H1 (cell line): ENCODE data around the gene RERE. TPM values are rescaled to one million over a fixed set of nuclear protein-coding genes. Genes with fewer than 3 reads are reported as not detected.

Source experiments
- CTCF ChIA-PET: fragments of 300-600 bp; sonication (Branson Sonifier 250); formaldehyde crosslinking; loops from one replicate; lab custom pipeline; 2021; ENCODE audit not compliant: partially characterized antibody; lab: Charles Lee
- POLR2A ChIA-PET: fragments of 300-600 bp; sonication (Branson Sonifier 250); formaldehyde crosslinking; loops from one replicate; lab custom pipeline; 2021; ENCODE audit warnings: inconsistent platforms; ENCODE audit not compliant: partially characterized antibody; lab: Charles Lee
- DNase-seq, 2 experiments: peaks; one replicate each; pipeline versions ENCODE4 v3.0.0 to v3.0.0-alpha.2; 2010 to 2022; ENCODE audit warnings: low spot score in 2 of 2, low read depth in 1 of 2, mixed read lengths in 1 of 2
- FAIRE-seq: peaks from 2 replicates; lab custom pipeline; 2011; peaks lifted over from hg19 to GRCh38; lab: Jason Lieb, UNC
- H2AFZ ChIP-seq: 2 replicates; pipeline ENCODE4 v1.8.1; 2012; ENCODE audit warnings: low read length, inconsistent platforms
- H2AK5ac ChIP-seq: 2 replicates; pipeline ENCODE4 v1.6.1; 2013; ENCODE audit warnings: low read depth, low read length
- H2BK120ac ChIP-seq: replicated peaks from 2 replicates; pipeline ENCODE3; 2013; ENCODE audit warnings: low read depth, low read length, inconsistent platforms
- H2BK12ac ChIP-seq: 2 replicates; pipeline ENCODE4 v1.6.1; 2013; ENCODE audit warnings: low read depth, low read length
- H2BK15ac ChIP-seq: 2 replicates; pipeline ENCODE4 v1.6.1; 2013; ENCODE audit warnings: low read length
- H2BK20ac ChIP-seq: 2 replicates; pipeline ENCODE4 v1.6.1; 2013; ENCODE audit warnings: low read length
- H2BK5ac ChIP-seq: 2 replicates; pipeline ENCODE4 v1.6.1; 2013; ENCODE audit warnings: low read depth, low read length
- H3K14ac ChIP-seq: 2 replicates; pipeline ENCODE4 v1.6.1; 2013; ENCODE audit warnings: inconsistent platforms; ENCODE audit not compliant: insufficient read length
- H3K18ac ChIP-seq: 2 replicates; pipeline ENCODE4 v1.6.1; 2013; ENCODE audit warnings: low read length; ENCODE audit errors: extremely low read depth
- H3K23ac ChIP-seq: 2 replicates; pipeline ENCODE4 v1.6.1; 2013; ENCODE audit warnings: inconsistent platforms; ENCODE audit not compliant: insufficient read length
- H3K23me2 ChIP-seq: 2 replicates; pipeline ENCODE4 v1.6.1; 2013; ENCODE audit warnings: low read depth, low read length
- H3K27ac ChIP-seq: 2 replicates; pipeline ENCODE4 v1.6.1; 2011; ENCODE audit warnings: low read depth, low read length, inconsistent platforms
- H3K27me3 ChIP-seq, 4 experiments: replicated peaks in 1 of 4; 1 replicate in 1 of 4; 2 replicates in 3 of 4; pipeline versions ENCODE4 v1.6.1 to v1.8.1; 2011 to 2013; ENCODE audit warnings: low read length in 3 of 4, mild to moderate bottlenecking in 3 of 4, inconsistent platforms in 2 of 4, mixed read lengths in 2 of 4, moderate library complexity in 1 of 4; ENCODE audit not compliant: control insufficient read depth in 3 of 4, insufficient read depth in 3 of 4; ENCODE audit errors: extremely low read depth in 1 of 4
- H3K36me3 ChIP-seq, 4 experiments: 2 replicates each; pipeline versions ENCODE4 v1.6.1 to v1.8.1; 2011 to 2013; ENCODE audit warnings: mild to moderate bottlenecking in 4 of 4, low read length in 3 of 4, moderate library complexity in 2 of 4, control low read depth in 1 of 4, inconsistent platforms in 1 of 4; ENCODE audit not compliant: insufficient read depth in 4 of 4, control insufficient read depth in 2 of 4
- H3K4ac ChIP-seq: replicated peaks from 2 replicates; pipeline ENCODE3; 2013; ENCODE audit warnings: low read length, low read depth, mixed read lengths, inconsistent platforms; ENCODE audit not compliant: insufficient read length
- H3K4me1 ChIP-seq, 4 experiments: replicated peaks in 1 of 4; 1 replicate in 1 of 4; 2 replicates in 3 of 4; pipeline versions ENCODE4 v1.6.1 to v1.8.1; 2011 to 2013; ENCODE audit warnings: low read length in 3 of 4, inconsistent platforms in 2 of 4, mixed read lengths in 1 of 4; ENCODE audit not compliant: insufficient read depth in 4 of 4, control insufficient read depth in 3 of 4
- H3K4me2 ChIP-seq, 2 experiments: 2 replicates each; pipeline versions ENCODE4 v1.6.1 to v1.8.1; 2011 to 2013; ENCODE audit warnings: low read depth in 2 of 2, low read length in 2 of 2, control low read depth in 1 of 2, inconsistent platforms in 1 of 2, mild to moderate bottlenecking in 1 of 2; ENCODE audit not compliant: insufficient read depth in 1 of 2
- H3K4me3 ChIP-seq, 4 experiments: fragments of 200-600, 300-600 bp in 1 of 4; sonication (generic), shearing (Covaris generic), sonication (Bioruptor Twin) in 1 of 4; 2 replicates each; pipeline versions ENCODE4 v1.5.1 to v1.8.1; 2011 to 2016; ENCODE audit warnings: low read length in 4 of 4, low read depth in 3 of 4, control low read depth in 2 of 4, inconsistent platforms in 2 of 4, mild to moderate bottlenecking in 2 of 4, mixed read lengths in 1 of 4, moderate library complexity in 1 of 4; ENCODE audit not compliant: insufficient read depth in 2 of 4; ENCODE audit errors: extremely low read depth in 1 of 4
- H3K56ac ChIP-seq: replicated peaks from 2 replicates; pipeline ENCODE3; 2013; ENCODE audit warnings: low read depth, mild to moderate bottlenecking, mixed read lengths, low read length, inconsistent platforms; ENCODE audit not compliant: insufficient read length
- H3K79me1 ChIP-seq: 2 replicates; pipeline ENCODE4 v1.6.1; 2013; ENCODE audit warnings: low read depth, low read length, control low read depth
- H3K79me2 ChIP-seq, 2 experiments: 2 replicates each; pipeline versions ENCODE4 v1.6.1 to v1.8.1; 2012 to 2013; ENCODE audit warnings: low read length in 2 of 2, mild to moderate bottlenecking in 2 of 2, inconsistent platforms in 1 of 2; ENCODE audit not compliant: insufficient read depth in 2 of 2, control insufficient read depth in 1 of 2
- H3K9ac ChIP-seq, 4 experiments: replicated peaks in 1 of 4; 1 replicate in 1 of 4; 2 replicates in 3 of 4; pipeline versions ENCODE4 v1.6.1 to v1.8.1; 2011 to 2013; ENCODE audit warnings: low read depth in 3 of 4, low read length in 3 of 4, control low read depth in 2 of 4, mild to moderate bottlenecking in 2 of 4, moderate library complexity in 2 of 4, inconsistent platforms in 1 of 4; ENCODE audit errors: extremely low read depth in 1 of 4
- H3K9me3 ChIP-seq, 2 experiments: 2 replicates each; pipeline versions ENCODE4 v1.6.1 to v1.8.1; 2012 to 2013; ENCODE audit warnings: mild to moderate bottlenecking in 2 of 2, moderate library complexity in 2 of 2, control low read depth in 1 of 2, inconsistent platforms in 1 of 2, low read depth in 1 of 2, low read length in 1 of 2, mixed read lengths in 1 of 2; ENCODE audit not compliant: insufficient read depth in 2 of 2
- H4K20me1 ChIP-seq, 2 experiments: replicated peaks in 1 of 2; 2 replicates each; pipeline versions ENCODE3 to v1.8.1; 2011 to 2013; ENCODE audit warnings: inconsistent platforms in 2 of 2, low read length in 2 of 2, mild to moderate bottlenecking in 1 of 2; ENCODE audit not compliant: insufficient read depth in 2 of 2, control insufficient read depth in 1 of 2
- H4K5ac ChIP-seq: 2 replicates; pipeline ENCODE4 v1.6.1; 2013; ENCODE audit warnings: low read length, low read depth, mixed read lengths, inconsistent platforms; ENCODE audit not compliant: insufficient read length
- H4K8ac ChIP-seq: 2 replicates; pipeline ENCODE4 v1.8.0; 2013; ENCODE audit warnings: mild to moderate bottlenecking, moderate library complexity, low read length, inconsistent platforms; ENCODE audit not compliant: insufficient read depth; ENCODE audit errors: extremely low read depth
- H4K91ac ChIP-seq: replicated peaks from 2 replicates; pipeline ENCODE3; 2013; ENCODE audit warnings: low read length, mixed read lengths, inconsistent platforms; ENCODE audit not compliant: insufficient read length
- EZH2 ChIP-seq: fragments of 200-600 bp; sonication (generic); IDR thresholded peaks from 2 replicates; pipeline ENCODE4 v1.7.1; 2012; ENCODE audit warnings: low read depth, mild to moderate bottlenecking, moderate library complexity, low read length, inconsistent platforms; ENCODE audit not compliant: severe bottlenecking
- GABPA ChIP-seq: IDR thresholded peaks from 2 replicates; pipeline ENCODE4 v1.6.1; 2011; ENCODE audit warnings: mild to moderate bottlenecking, low read length, moderate library complexity, borderline replicate concordance; ENCODE audit not compliant: insufficient read depth
- HDAC6 ChIP-seq: IDR thresholded peaks from one replicate; pipeline ENCODE4 v1.7.1; 2012; ENCODE audit warnings: low read depth, mild to moderate bottlenecking, inconsistent platforms, low read length, moderate library complexity
- SIN3A ChIP-seq, 2 experiments: IDR thresholded peaks in 1 of 2; conservative IDR thresholded peaks in 1 of 2; 2 replicates each; pipeline ENCODE4 v1.6.1; 2011 to 2012; ENCODE audit warnings: low read length in 2 of 2, improper control_type of control experiment in 1 of 2, low read depth in 1 of 2, mild to moderate bottlenecking in 1 of 2
- SP4 ChIP-seq: IDR thresholded peaks from 2 replicates; pipeline ENCODE4 v1.6.1; 2012; ENCODE audit warnings: low read length, inconsistent platforms
- WGBS, 2 experiments: shearing (Covaris generic) in 1 of 2; methylation state at CpG; one replicate each; pipeline versions ENCODE4 v1.1.6 to v1.1.7; 2013 to 2015; ENCODE audit warnings: low lambda C conversion rate in 2 of 2, mixed read lengths in 2 of 2, inconsistent platforms in 1 of 2, low coverage in 1 of 2, missing lambda C conversion rate in 1 of 2; ENCODE audit not compliant: insufficient replicate concordance in 2 of 2, insufficient coverage in 1 of 2, insufficient read length in 1 of 2; ENCODE audit errors: extremely low coverage in 1 of 2, missing lambda C conversion rate in 1 of 2; 5-methylcytosine and 5-hydroxymethylcytosine counted together
- polyA plus RNA-seq, 7 experiments: library from polyadenylated mRNA; depleted of rRNA in 3 of 7; stranded (reverse) in 5 of 7; unstranded in 2 of 7; fragments of >200 nt in 5 of 7; fragments of 200-250 nt in 2 of 7; gene quantifications; 1 replicate in 5 of 7; 2 replicates in 1 of 7; 4 replicates in 1 of 7; pipeline versions ENCODE4 v1.2.1 to v1.2.3, GENCODE V29; 2011 to 2013; ENCODE audit warnings: missing spikeins in 2 of 7, mixed read lengths in 2 of 7
- total RNA-seq: library from RNA; stranded (reverse); fragmentation: NEBNext Ultra II Directional; extraction: Animal tissue kit (Norgen Biotek cat#: 25700); gene quantifications from 2 replicates; pipeline ENCODE4 v1.2.1, GENCODE V29; 2021
- TF ChIP-seq, protein P1 (sequence below), 3 experiments: IDR thresholded peaks; 1 replicate in 2 of 3; 2 replicates in 1 of 3; pipeline versions ENCODE4 v1.5.1 to v1.6.1; 2011; ENCODE audit warnings: low read length in 3 of 3, mild to moderate bottlenecking in 3 of 3, inconsistent platforms in 2 of 3, low read depth in 1 of 3, moderate library complexity in 1 of 3; ENCODE audit not compliant: insufficient read depth in 1 of 3; ENCODE audit errors: control extremely low read depth in 1 of 3

Gene RERE
- total and polyA plus RNA-seq, 2 of the 8 experiments (the other 6 are each of a cell fraction or from before 2014, with no cell fraction given) = 15.3 to 142 TPM

DNA sequence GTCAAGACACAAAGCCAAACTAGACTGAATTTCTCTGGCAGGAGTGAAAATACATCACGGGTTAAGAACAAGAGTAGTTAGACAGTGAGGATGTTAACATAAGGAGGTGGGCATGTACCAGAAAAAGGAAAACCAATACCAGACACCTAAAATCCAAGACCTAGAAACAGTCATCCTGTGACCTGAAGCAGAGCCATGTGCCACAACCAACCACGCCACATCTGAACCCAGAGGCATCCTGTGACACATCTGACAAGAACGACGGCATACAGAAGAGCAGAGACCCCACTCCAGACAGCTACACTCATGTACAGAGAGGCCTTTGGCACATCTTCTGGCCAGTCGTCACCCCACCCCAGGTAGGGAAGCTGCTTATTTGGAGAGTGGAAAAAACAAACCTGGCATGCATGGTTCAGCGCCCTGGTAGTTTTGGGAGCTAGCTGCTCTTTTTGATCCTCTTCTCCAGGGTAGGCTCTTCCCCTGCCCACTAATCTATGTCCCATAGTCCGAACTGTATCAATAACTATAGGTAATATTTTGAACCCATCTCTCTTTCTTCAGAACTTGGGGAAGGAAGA lies 427.4 kb downstream of the RERE start:
- no peak for FAIRE-seq
- ChIA-PET POLR2A (interaction anchor here (1.1 kb wide), 1 partner anchor 19 kb away, joined by 3 read pairs; no protein-coding TSS in a partner anchor), CTCF (interaction anchor here (0.7 to 1.1 kb wide), 2 partner anchors 19 to 46 kb away, joined by 3 to 5 read pairs; no protein-coding TSS in a partner anchor)
- Histone ChIP-seq H2BK5ac (no peak overlapping the region), H3K9me3 (no peaks in the 10 kb centered on the region), H2BK12ac (no peak overlapping the region), H4K20me1 (peaks cover 5 to 20% of the 10 kb centered on the region in 2 experiments), H2BK120ac (no peak overlapping the region), H3K23ac (no peak overlapping the region), H2BK20ac (no peak overlapping the region), H2AFZ (no peak overlapping the region), H3K79me1 (peaks cover 13% of the 10 kb centered on the region; the same call in 1 of the 2 replicates), H3K23me2 (no peaks in the 10 kb centered on the region; the same call in 1 of the 2 replicates), H3K18ac (no peak overlapping the region), H3K27ac (no peak overlapping the region), H3K4me3 (no peak overlapping the region), H4K8ac (no peak overlapping the region), H3K4me2 (no peak overlapping the region), H4K5ac (no peak overlapping the region), H3K56ac (no peak overlapping the region), H3K4me1 (peaks cover 0 to 6% (median 0%) of the 10 kb centered on the region in 4 experiments; a peak in 2 of 7 replicates), H2AK5ac (no peak overlapping the region), H3K9ac (no peak overlapping the region), H3K36me3 (peaks cover 0 to 4% (median 2%) of the 10 kb centered on the region in 4 experiments; a peak in 1 of 8 replicates), H3K4ac (no peak overlapping the region), H3K27me3 (no peaks in the 10 kb centered on the region), H4K91ac (no peak overlapping the region), H3K79me2 (peaks cover 7 to 79% of the 10 kb centered on the region in 2 experiments), H2BK15ac (no peak overlapping the region), H3K14ac (no peak overlapping the region)
- DNase-seq = no peak
- no peak for TF ChIP-seq SP4
- no peak for TF ChIP-seq GABPA
- no peak for TF ChIP-seq EZH2
- TF ChIP-seq HDAC6 = no peak
- TF ChIP-seq, protein P1, sequence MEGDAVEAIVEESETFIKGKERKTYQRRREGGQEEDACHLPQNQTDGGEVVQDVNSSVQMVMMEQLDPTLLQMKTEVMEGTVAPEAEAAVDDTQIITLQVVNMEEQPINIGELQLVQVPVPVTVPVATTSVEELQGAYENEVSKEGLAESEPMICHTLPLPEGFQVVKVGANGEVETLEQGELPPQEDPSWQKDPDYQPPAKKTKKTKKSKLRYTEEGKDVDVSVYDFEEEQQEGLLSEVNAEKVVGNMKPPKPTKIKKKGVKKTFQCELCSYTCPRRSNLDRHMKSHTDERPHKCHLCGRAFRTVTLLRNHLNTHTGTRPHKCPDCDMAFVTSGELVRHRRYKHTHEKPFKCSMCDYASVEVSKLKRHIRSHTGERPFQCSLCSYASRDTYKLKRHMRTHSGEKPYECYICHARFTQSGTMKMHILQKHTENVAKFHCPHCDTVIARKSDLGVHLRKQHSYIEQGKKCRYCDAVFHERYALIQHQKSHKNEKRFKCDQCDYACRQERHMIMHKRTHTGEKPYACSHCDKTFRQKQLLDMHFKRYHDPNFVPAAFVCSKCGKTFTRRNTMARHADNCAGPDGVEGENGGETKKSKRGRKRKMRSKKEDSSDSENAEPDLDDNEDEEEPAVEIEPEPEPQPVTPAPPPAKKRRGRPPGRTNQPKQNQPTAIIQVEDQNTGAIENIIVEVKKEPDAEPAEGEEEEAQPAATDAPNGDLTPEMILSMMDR (IDR thresholded peaks at IDR 0.05; ENCODE audit: control extremely low read depth in 1 of 3, insufficient read depth in 1 of 3, low read depth in 1 of 3, low read length in 3 of 3) = no peak
- TF ChIP-seq SIN3A (conservative IDR thresholded peaks at IDR 0.05 in 1 of 2, IDR thresholded peaks at IDR 0.05 in 1 of 2; ENCODE audit: low read depth in 1 of 2, low read length in 2 of 2) = no peak
- 92% methylated on average over 7 of the region's 7 CpGs; no CpG with 5 or more reads in 1 of the 2 experiments for WGBS, 2 experiments
